Progenitor cell of endocrine pancreas (in vitro differentiated cells): ENCODE results near the gene MLLT3. TPM values are rescaled to one million over a fixed set of nuclear protein-coding genes. Genes with fewer than 3 reads are reported as not detected.

Source experiments
- DNase-seq: peaks from one replicate; pipeline ENCODE4 v3.0.0; 2021; ENCODE audit warnings: low spot score; ENCODE audit not compliant: unreplicated experiment
- H3K27ac Mint-ChIP-seq: 2 replicates; pipeline ENCODE4 v1.8.0; 2021; ENCODE audit warnings: mild to moderate bottlenecking, moderate library complexity, mixed read lengths
- H3K27me3 Mint-ChIP-seq: 2 replicates; pipeline ENCODE4 v1.8.0; 2021; ENCODE audit warnings: mixed read lengths
- H3K36me3 Mint-ChIP-seq: 2 replicates; pipeline ENCODE4 v1.8.0; 2022; ENCODE audit warnings: mixed read lengths; ENCODE audit not compliant: insufficient read depth
- H3K4me1 Mint-ChIP-seq: 2 replicates; pipeline ENCODE4 v1.8.0; 2021; ENCODE audit warnings: low read depth, mixed read lengths
- H3K4me3 Mint-ChIP-seq: 2 replicates; pipeline ENCODE4 v1.8.0; 2021; ENCODE audit warnings: low read depth, mild to moderate bottlenecking, moderate library complexity, mixed read lengths
- H3K9me3 Mint-ChIP-seq: 2 replicates; pipeline ENCODE4 v1.8.0; 2021; ENCODE audit warnings: low read depth, mixed read lengths
- CTCF ChIP-seq: fragments of 200-600 bp; sonication (generic); IDR thresholded peaks from one replicate; pipeline ENCODE4 v1.5.0; 2021; ENCODE audit warnings: antibody characterized with exemption, mild to moderate bottlenecking; ENCODE audit not compliant: unreplicated experiment
- total RNA-seq: library from RNA; stranded (reverse); gene quantifications from 2 replicates; pipeline ENCODE4 v1.2.1, GENCODE V29; 2021

Gene MLLT3
- total RNA-seq, 1 donor from 2014 or later: 25.8 TPM

GRCh38 chr9:20325008-20325407, 297.3 kb downstream of the MLLT3 start:
- peaks cover 3% of the 10 kb centered on the region for H3K4me1 Mint-ChIP-seq
- H3K36me3 Mint-ChIP-seq: no peaks in the 10 kb centered on the region
- DNase-seq: no peak
- no peak overlapping the region for H3K4me3 Mint-ChIP-seq
- no peak for TF ChIP-seq CTCF
- no peak overlapping the region for H3K27ac Mint-ChIP-seq
- no peaks in the 10 kb centered on the region for H3K9me3 Mint-ChIP-seq
- no peaks in the 10 kb centered on the region for H3K27me3 Mint-ChIP-seq

GRCh38 chr9:20322212-20322611, 300.1 kb downstream of the MLLT3 start:
- Mint-ChIP-seq H3K27ac (no peak overlapping the region), H3K4me3 (no peak overlapping the region), H3K36me3 (no peaks in the 10 kb centered on the region), H3K9me3 (no peaks in the 10 kb centered on the region), H3K4me1 (peaks cover 4% of the 10 kb centered on the region), H3K27me3 (peaks cover 3% of the 10 kb centered on the region)
- DNase-seq: no peak
- no peak for TF ChIP-seq CTCF

- no peaks in the 10 kb centered on the region for H3K9me3 Mint-ChIP-seq
- H3K4me3 Mint-ChIP-seq: no peak overlapping the region
- H3K4me1 Mint-ChIP-seq: peaks cover 4% of the 10 kb centered on the region
- H3K27me3 Mint-ChIP-seq: peaks cover 3% of the 10 kb centered on the region
- DNase-seq: no peak
- no peak overlapping the region for H3K27ac Mint-ChIP-seq
- no peak for TF ChIP-seq CTCF
- no peaks in the 10 kb centered on the region for H3K36me3 Mint-ChIP-seq
Measured at GRCh38 chr9:20321423-20322082, 300.7 kb downstream of the MLLT3 start.

GRCh38 chr9:20320921-20321320, 301.4 kb downstream of the MLLT3 start:
- TF ChIP-seq CTCF: no peak
- Mint-ChIP-seq H3K27ac (no peak overlapping the region), H3K4me3 (no peak overlapping the region), H3K27me3 (peaks cover 3% of the 10 kb centered on the region), H3K9me3 (no peaks in the 10 kb centered on the region), H3K36me3 (no peaks in the 10 kb centered on the region), H3K4me1 (peaks cover 4% of the 10 kb centered on the region)
- no peak for DNase-seq

- Mint-ChIP-seq H3K4me3 (no peak overlapping the region), H3K27me3 (peaks cover 3% of the 10 kb centered on the region), H3K9me3 (no peaks in the 10 kb centered on the region), H3K4me1 (peaks cover 4% of the 10 kb centered on the region), H3K27ac (no peak overlapping the region), H3K36me3 (no peaks in the 10 kb centered on the region)
- no peak for TF ChIP-seq CTCF
- no peak for DNase-seq
Measured at GRCh38 chr9:20319641-20320337, 302.5 kb downstream of the MLLT3 start.
